Neuronal stem cell (in vitro differentiated cells): ENCODE measurements around the gene HPSE2.

Experiments
- DNase-seq: peaks from one replicate; pipeline ENCODE4 v3.0.0-alpha.2; 2013; ENCODE audit warnings: low spot score
- H2AFZ ChIP-seq: one replicate; pipeline ENCODE4 v1.6.1; 2013; ENCODE audit warnings: mild to moderate bottlenecking, low read length, inconsistent platforms
- H2AK5ac ChIP-seq: 2 replicates; pipeline ENCODE4 v1.6.1; 2013; ENCODE audit warnings: low read depth, mild to moderate bottlenecking, inconsistent platforms, low read length, moderate library complexity, mixed read lengths
- H2BK120ac ChIP-seq: 2 replicates; pipeline ENCODE4 v1.6.1; 2013; ENCODE audit warnings: low read depth, mild to moderate bottlenecking, inconsistent platforms, low read length, moderate library complexity, mixed read lengths
- H2BK12ac ChIP-seq: one replicate; pipeline ENCODE4 v1.6.1; 2013; ENCODE audit warnings: low read length, inconsistent platforms
- H2BK15ac ChIP-seq: 2 replicates; pipeline ENCODE4 v1.6.1; 2013; ENCODE audit warnings: mild to moderate bottlenecking, low read length, inconsistent platforms, mixed read lengths
- H2BK5ac ChIP-seq: one replicate; pipeline ENCODE4 v1.6.1; 2013; ENCODE audit warnings: inconsistent platforms, mild to moderate bottlenecking, low read length, moderate library complexity
- H3K14ac ChIP-seq: one replicate; pipeline ENCODE4 v1.6.1; 2013; ENCODE audit warnings: low read length, inconsistent platforms
- H3K18ac ChIP-seq: 2 replicates; pipeline ENCODE4 v1.6.1; 2013; ENCODE audit warnings: low read length, inconsistent platforms
- H3K23ac ChIP-seq: 2 replicates; pipeline ENCODE4 v1.6.1; 2013; ENCODE audit warnings: low read depth, mild to moderate bottlenecking, mixed read lengths, low read length, inconsistent platforms; ENCODE audit not compliant: poor library complexity
- H3K27ac ChIP-seq: replicated peaks from 3 replicates; pipeline ENCODE4 v1.5.1; 2013; ENCODE audit warnings: low read length, inconsistent platforms
- H3K27me3 ChIP-seq, 3 experiments: 2 replicates each; pipeline ENCODE4 v1.6.1; 2013; ENCODE audit warnings: low read length in 3 of 3, mild to moderate bottlenecking in 2 of 3, inconsistent platforms in 1 of 3, low read depth in 1 of 3, mixed read lengths in 1 of 3, moderate library complexity in 1 of 3; ENCODE audit not compliant: control insufficient read depth in 3 of 3, insufficient read depth in 3 of 3
- H3K36me3 ChIP-seq, 2 donors: replicated peaks in 1 of 2; 2 replicates each; pipeline ENCODE4 v1.6.1; 2013; ENCODE audit warnings: low read length in 2 of 2; ENCODE audit not compliant: control insufficient read depth in 2 of 2, insufficient read depth in 2 of 2
- H3K4ac ChIP-seq: 2 replicates; pipeline ENCODE4 v1.6.1; 2013; ENCODE audit warnings: inconsistent platforms, mild to moderate bottlenecking, low read length, moderate library complexity
- H3K4me1 ChIP-seq, 2 donors: 1 replicate in 1 of 2; 2 replicates in 1 of 2; pipeline ENCODE4 v1.6.1; 2013; ENCODE audit warnings: low read length in 2 of 2, low read depth in 1 of 2; ENCODE audit not compliant: control insufficient read depth in 2 of 2, insufficient read depth in 1 of 2
- H3K4me2 ChIP-seq: one replicate; pipeline ENCODE4 v1.6.1; 2013; ENCODE audit warnings: mild to moderate bottlenecking, low read length, inconsistent platforms; ENCODE audit not compliant: insufficient read depth, poor library complexity, severe bottlenecking
- H3K4me3 ChIP-seq, 2 donors: 2 replicates each; pipeline ENCODE4 v1.5.1; 2013; ENCODE audit warnings: low read length in 2 of 2, mild to moderate bottlenecking in 2 of 2, inconsistent platforms in 1 of 2, moderate library complexity in 1 of 2
- H3K79me1 ChIP-seq: one replicate; pipeline ENCODE4 v1.6.1; 2013; ENCODE audit warnings: low read depth, mild to moderate bottlenecking, inconsistent platforms, low read length, moderate library complexity
- H3K9ac ChIP-seq: one replicate; pipeline ENCODE4 v1.6.1; 2013; ENCODE audit warnings: mild to moderate bottlenecking, low read depth, low read length, inconsistent platforms; ENCODE audit not compliant: poor library complexity
- H3K9me3 ChIP-seq, 2 donors: replicated peaks in 1 of 2; 2 replicates each; pipeline versions ENCODE3 to v1.6.1; 2013; ENCODE audit warnings: low read length in 2 of 2, mild to moderate bottlenecking in 2 of 2, inconsistent platforms in 1 of 2, low read depth in 1 of 2, mixed read lengths in 1 of 2, moderate library complexity in 1 of 2; ENCODE audit not compliant: control insufficient read depth in 2 of 2, insufficient read depth in 1 of 2
- H4K8ac ChIP-seq: one replicate; pipeline ENCODE4 v1.6.1; 2013; ENCODE audit warnings: low read depth, mild to moderate bottlenecking, inconsistent platforms, low read length, moderate library complexity
- H4K91ac ChIP-seq: one replicate; pipeline ENCODE4 v1.6.1; 2013; ENCODE audit warnings: low read length, low read depth, mild to moderate bottlenecking, inconsistent platforms; ENCODE audit not compliant: poor library complexity
- WGBS, 2 donors: extraction: QIAGEN DNeasy Blood & Tissue Kit; methylation state at CpG; one replicate each; pipeline ENCODE4 v1.1.7; 2013; ENCODE audit warnings: missing lambda C conversion rate in 2 of 2, mixed read lengths in 1 of 2; ENCODE audit not compliant: insufficient read length in 2 of 2, insufficient replicate concordance in 1 of 2; ENCODE audit errors: extremely low coverage in 2 of 2; 5-methylcytosine and 5-hydroxymethylcytosine counted together

HPSE2 gene

DNA sequence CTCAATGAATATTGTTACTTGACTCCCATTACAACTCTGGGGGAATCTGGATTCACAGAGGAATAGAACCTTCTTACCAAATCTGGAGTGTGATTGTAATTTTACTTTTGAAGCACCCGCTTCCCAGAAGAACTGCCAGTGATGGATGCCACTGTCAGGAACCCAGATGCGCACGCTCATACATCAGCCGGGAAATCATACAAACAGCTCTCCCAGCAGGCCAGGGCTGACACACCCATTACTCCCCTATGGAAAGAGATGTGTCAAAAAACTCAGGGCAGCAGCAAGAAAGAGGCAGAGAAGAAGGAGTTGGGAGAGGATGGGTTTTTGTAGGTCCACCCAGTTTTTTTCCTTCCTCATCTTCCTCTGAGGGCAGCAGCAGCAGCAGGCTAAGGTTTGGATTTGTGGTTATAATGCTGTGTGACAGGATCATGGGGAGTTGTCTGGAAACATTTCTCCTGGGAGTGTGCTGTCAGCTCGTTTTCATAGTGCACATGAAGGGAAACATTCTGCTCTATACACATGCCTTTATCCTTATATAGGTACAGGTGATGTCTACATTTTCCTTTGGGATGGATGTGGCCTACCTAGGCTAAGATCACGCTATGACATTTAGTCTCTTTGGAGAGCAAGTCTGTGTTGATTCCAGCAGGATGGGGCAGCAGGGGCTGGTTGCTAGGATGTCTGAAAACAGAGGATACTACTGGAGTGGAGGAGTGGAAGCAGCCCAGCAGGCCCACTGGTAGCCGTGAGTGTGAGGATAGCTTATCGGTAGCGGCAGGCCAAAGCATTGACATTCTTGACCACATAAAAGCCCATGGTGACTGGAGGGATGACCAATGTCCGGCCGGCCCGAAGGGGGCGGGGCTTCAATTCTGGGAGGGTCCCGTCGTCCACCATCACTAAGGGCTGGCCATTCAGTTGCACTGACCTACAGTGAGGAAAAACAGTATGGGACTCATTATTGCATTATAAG, 776.6 kb downstream of the HPSE2 start:
- Histone ChIP-seq H3K23ac (no peak overlapping the region), H3K79me1 (no peaks in the 10 kb centered on the region), H4K8ac (no peak overlapping the region), H3K27me3 (peaks cover 0 to 10% (median 0%) of the 10 kb centered on the region in 3 experiments), H2BK12ac (no peak overlapping the region), H4K91ac (no peak overlapping the region), H2AK5ac (no peak overlapping the region), H3K9me3 (no peaks in the 10 kb centered on the region), H3K27ac (no peak overlapping the region), H3K18ac (no peak overlapping the region), H3K4me3 (no peak overlapping the region), H3K9ac (no peak overlapping the region), H3K4ac (no peak overlapping the region), H3K14ac (no peak overlapping the region), H2BK120ac (no peak overlapping the region), H2BK5ac (no peak overlapping the region), H2AFZ (no peak overlapping the region), H3K4me2 (no peak overlapping the region), H3K36me3 (no peaks in the 10 kb centered on the region), H3K4me1 (peaks cover 0 to 15% of the 10 kb centered on the region in 2 donors), H2BK15ac (no peak overlapping the region)
- DNase-seq: no peak
- WGBS, 2 donors: no CpG with 5 or more reads among the region's 15 CpGs

DNA sequence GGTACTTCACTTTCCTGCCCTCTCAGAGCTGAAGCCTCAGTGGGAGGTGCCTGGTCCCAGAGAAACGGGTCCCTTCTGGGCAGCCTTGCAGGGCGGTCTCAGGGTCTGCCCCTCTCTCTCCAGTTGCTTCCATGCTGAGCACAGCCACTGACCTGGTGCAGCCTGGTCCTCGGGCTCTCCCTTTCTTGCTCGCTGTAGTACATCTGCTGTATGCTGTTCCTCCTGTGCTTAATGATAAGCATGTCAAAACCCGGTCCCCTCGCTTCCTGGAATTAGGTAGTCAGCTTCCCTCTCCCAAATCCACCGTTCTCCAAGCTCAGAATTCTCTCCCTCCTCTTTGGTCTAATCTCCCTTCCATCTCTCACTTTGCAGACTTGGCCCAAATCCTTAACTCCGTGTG, 777.9 kb downstream of the HPSE2 start:
- Histone ChIP-seq H3K27ac (no peak overlapping the region), H3K9ac (no peak overlapping the region), H4K8ac (no peak overlapping the region), H3K79me1 (no peaks in the 10 kb centered on the region), H3K4me1 (peaks cover 0 to 15% of the 10 kb centered on the region in 2 donors), H3K27me3 (peaks cover 0 to 10% (median 0%) of the 10 kb centered on the region in 3 experiments), H2BK5ac (no peak overlapping the region), H3K36me3 (no peaks in the 10 kb centered on the region), H4K91ac (no peak overlapping the region), H2BK15ac (no peak overlapping the region), H2AK5ac (no peak overlapping the region), H2BK12ac (no peak overlapping the region), H3K18ac (peak overlapping the region; percentile 63), H3K14ac (no peak overlapping the region), H3K4ac (no peak overlapping the region), H3K9me3 (no peaks in the 10 kb centered on the region), H3K4me2 (no peak overlapping the region), H3K23ac (no peak overlapping the region), H3K4me3 (no peak overlapping the region), H2AFZ (no peak overlapping the region), H2BK120ac (no peak overlapping the region)
- DNase-seq: no peak
- no CpG with 5 or more reads among the region's 8 CpGs for WGBS, 2 donors

- H3K79me1 ChIP-seq: no peaks in the 10 kb centered on the region
- WGBS, 2 donors: no CpG with 5 or more reads among the region's 12 CpGs
These were observed 778.8 kb downstream of the HPSE2 start for GRCh38 chr10:98456686-98457482.

More at GRCh38 chr10:98456686-98457482, 778.8 kb downstream of the HPSE2 start:
- H3K4ac ChIP-seq: no peak overlapping the region
- no peak overlapping the region for H4K8ac ChIP-seq
- no peak overlapping the region for H2BK5ac ChIP-seq
- no peak overlapping the region for H3K18ac ChIP-seq
- no peaks in the 10 kb centered on the region for H3K9me3 ChIP-seq
- H3K4me1 ChIP-seq: peaks cover 0 to 15% of the 10 kb centered on the region in 2 donors
- H2AK5ac ChIP-seq: no peak overlapping the region
- no peak for DNase-seq
- H2BK15ac ChIP-seq: no peak overlapping the region
- no peak overlapping the region for H3K4me2 ChIP-seq
- no peak overlapping the region for H2BK120ac ChIP-seq
- H3K4me3 ChIP-seq: no peak overlapping the region
- H3K27me3 ChIP-seq: peaks cover 0 to 10% (median 0%) of the 10 kb centered on the region in 3 experiments
- no peak overlapping the region for H3K27ac ChIP-seq
- no peak overlapping the region for H3K23ac ChIP-seq
- no peak overlapping the region for H2AFZ ChIP-seq
- H3K9ac ChIP-seq: no peak overlapping the region
- H3K14ac ChIP-seq: no peak overlapping the region
- H2BK12ac ChIP-seq: no peak overlapping the region
- H3K36me3 ChIP-seq: no peaks in the 10 kb centered on the region
- H4K91ac ChIP-seq: no peak overlapping the region
